ENCODE results near the gene CASP10. TPM values are rescaled to one million over a fixed set of nuclear protein-coding genes. Genes with fewer than 3 reads are reported as not detected.
"Not testable (repeated sequence)": the region's sequence is repeated elsewhere in the genome, so short reads cannot be mapped to it uniquely, and the experiment has no call there.

Gene CASP10
- total RNA-seq, 1 donor from 2014 or later = 31.6 TPM

- TF ChIP-seq, protein P1, sequence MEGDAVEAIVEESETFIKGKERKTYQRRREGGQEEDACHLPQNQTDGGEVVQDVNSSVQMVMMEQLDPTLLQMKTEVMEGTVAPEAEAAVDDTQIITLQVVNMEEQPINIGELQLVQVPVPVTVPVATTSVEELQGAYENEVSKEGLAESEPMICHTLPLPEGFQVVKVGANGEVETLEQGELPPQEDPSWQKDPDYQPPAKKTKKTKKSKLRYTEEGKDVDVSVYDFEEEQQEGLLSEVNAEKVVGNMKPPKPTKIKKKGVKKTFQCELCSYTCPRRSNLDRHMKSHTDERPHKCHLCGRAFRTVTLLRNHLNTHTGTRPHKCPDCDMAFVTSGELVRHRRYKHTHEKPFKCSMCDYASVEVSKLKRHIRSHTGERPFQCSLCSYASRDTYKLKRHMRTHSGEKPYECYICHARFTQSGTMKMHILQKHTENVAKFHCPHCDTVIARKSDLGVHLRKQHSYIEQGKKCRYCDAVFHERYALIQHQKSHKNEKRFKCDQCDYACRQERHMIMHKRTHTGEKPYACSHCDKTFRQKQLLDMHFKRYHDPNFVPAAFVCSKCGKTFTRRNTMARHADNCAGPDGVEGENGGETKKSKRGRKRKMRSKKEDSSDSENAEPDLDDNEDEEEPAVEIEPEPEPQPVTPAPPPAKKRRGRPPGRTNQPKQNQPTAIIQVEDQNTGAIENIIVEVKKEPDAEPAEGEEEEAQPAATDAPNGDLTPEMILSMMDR (IDR thresholded peaks at IDR 0.05) = no peak
Measured at GRCh38 chr2:201180010-201180409, 2.9 kb upstream of the CASP10 start.

GRCh38 chr2:201183365-201183727 lies 405 bp downstream of the CASP10 start:
- Histone ChIP-seq H3K4me1 (peaks cover 27% of the 10 kb centered on the region), H3K36me3 (peaks cover 10% of the 10 kb centered on the region), H3K9me3 (no peaks in the 10 kb centered on the region), H3K27me3 (no peaks in the 10 kb centered on the region), H3K4me3 (peak overlapping the region; percentile 67), H3K27ac (peak overlapping the region; percentile 78)
- TF ChIP-seq, protein P1 (IDR thresholded peaks at IDR 0.05) = no peak
- ATAC-seq (no peak), DNase-seq (no peak)
- intact Hi-C loops (cut with DNase I) = no loop called here

More at GRCh38 chr2:201180010-201180409, 2.9 kb upstream of the CASP10 start:
- ATAC-seq (peak; percentile 47), DNase-seq (no peak)
- H3K4me1 ChIP-seq = peaks cover 12% of the 10 kb centered on the region
- H3K36me3 ChIP-seq = no peaks in the 10 kb centered on the region
- intact Hi-C loops (cut with DNase I) = no loop called here
- no peaks in the 10 kb centered on the region for H3K9me3 ChIP-seq
- no peak overlapping the region for H3K27ac ChIP-seq
- H3K27me3 ChIP-seq = no peaks in the 10 kb centered on the region
- no peak overlapping the region for H3K4me3 ChIP-seq

DNA sequence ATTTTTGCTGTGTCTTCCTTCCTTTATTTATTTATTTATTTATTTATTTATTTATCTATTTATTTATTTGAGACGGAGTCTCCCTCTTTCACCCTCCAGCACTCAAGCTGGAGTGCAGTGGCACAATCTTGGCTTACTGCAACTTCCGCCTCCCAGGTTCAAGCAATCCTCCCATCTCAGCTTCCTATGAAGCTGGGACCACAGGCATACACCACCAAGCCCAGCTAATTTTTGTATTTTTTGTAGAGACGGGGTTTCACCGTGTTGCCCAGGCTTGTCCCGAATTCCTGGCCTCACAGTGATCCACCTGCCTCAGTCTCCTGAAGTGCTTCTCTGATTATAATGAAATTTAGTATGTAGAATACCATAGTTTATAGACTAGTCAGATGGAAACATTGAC lies 894 bp downstream of the CASP10 start:
- H3K4me1 ChIP-seq = peaks cover 27% of the 10 kb centered on the region
- H3K9me3 ChIP-seq; intact Hi-C loops (cut with DNase I); DNase-seq; H3K27me3 ChIP-seq: not testable (repeated sequence)
- peaks cover 14% of the 10 kb centered on the region for H3K36me3 ChIP-seq
- peak overlapping the region; percentile 78 for H3K27ac ChIP-seq
- peak; percentile 51 for ATAC-seq
- H3K4me3 ChIP-seq = peak overlapping the region; percentile 67

DNA sequence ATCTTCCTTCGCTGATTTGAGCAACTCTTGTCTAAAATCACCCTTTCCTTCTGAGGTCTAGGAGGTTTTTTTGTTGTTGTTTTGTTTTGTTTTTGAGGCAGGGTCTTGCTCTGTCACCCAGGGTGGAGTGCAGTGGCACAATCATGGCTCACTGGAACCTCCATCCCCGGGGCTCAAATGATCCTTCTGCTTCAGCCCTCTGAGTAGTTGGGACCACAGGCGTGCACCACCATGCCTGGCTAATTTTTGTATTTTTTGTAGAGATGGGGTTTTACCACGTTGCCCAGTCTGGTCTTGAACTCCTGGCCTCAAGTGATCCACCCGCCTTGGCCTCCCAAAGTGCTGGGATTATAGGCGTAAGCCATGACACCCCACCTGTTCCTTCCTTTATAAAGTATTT lies 1.3 kb downstream of the CASP10 start:
- intact Hi-C loops (cut with DNase I); H3K27me3 ChIP-seq; ATAC-seq; DNase-seq; H3K9me3 ChIP-seq: not testable (repeated sequence)
- peak overlapping the region; percentile 78 for H3K27ac ChIP-seq
- H3K4me3 ChIP-seq = peak overlapping the region; percentile 67
- H3K4me1 ChIP-seq = peaks cover 27% of the 10 kb centered on the region
- H3K36me3 ChIP-seq = peaks cover 18% of the 10 kb centered on the region

DNA sequence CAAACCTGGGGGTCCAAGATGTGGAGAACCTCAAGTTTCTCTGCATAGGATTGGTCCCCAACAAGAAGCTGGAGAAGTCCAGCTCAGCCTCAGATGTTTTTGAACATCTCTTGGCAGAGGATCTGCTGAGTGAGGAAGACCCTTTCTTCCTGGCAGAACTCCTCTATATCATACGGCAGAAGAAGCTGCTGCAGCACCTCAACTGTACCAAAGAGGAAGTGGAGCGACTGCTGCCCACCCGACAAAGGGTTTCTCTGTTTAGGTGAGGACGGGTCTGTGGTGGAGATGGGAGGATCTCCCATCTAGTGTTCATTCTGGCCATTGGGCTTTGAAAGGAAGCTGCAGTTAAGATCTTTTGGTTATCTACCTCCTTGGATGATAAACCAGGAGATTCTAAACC lies 2.9 kb downstream of the CASP10 start:
- DNase-seq = no peak
- H3K4me1 ChIP-seq = peaks cover 31% of the 10 kb centered on the region
- intact Hi-C loops (cut with DNase I) = no loop called here
- H3K27me3 ChIP-seq = no peaks in the 10 kb centered on the region
- H3K4me3 ChIP-seq = peak overlapping the region; percentile 67
- H3K36me3 ChIP-seq = peaks cover 30% of the 10 kb centered on the region
- no peaks in the 10 kb centered on the region for H3K9me3 ChIP-seq
- no peak for ATAC-seq
- TF ChIP-seq, protein P1 (IDR thresholded peaks at IDR 0.05) = no peak
- no peak overlapping the region for H3K27ac ChIP-seq

- Histone ChIP-seq H3K4me1 (peaks cover 41% of the 10 kb centered on the region), H3K27ac (no peak overlapping the region), H3K36me3 (peaks cover 30% of the 10 kb centered on the region), H3K4me3 (no peak overlapping the region), H3K9me3 (no peaks in the 10 kb centered on the region), H3K27me3 (no peaks in the 10 kb centered on the region)
- DNase-seq (no peak), ATAC-seq (no peak)
- intact Hi-C loops (cut with DNase I) = no loop called here
- TF ChIP-seq, protein P1 (IDR thresholded peaks at IDR 0.05) = no peak
Measured at GRCh38 chr2:201186982-201187381, 4.0 kb downstream of the CASP10 start.

- no peaks in the 10 kb centered on the region for H3K27me3 ChIP-seq
- intact Hi-C loops (cut with DNase I) = no loop called here
- no peak overlapping the region for H3K4me3 ChIP-seq
- H3K36me3 ChIP-seq = peaks cover 37% of the 10 kb centered on the region
- no peak overlapping the region for H3K27ac ChIP-seq
- peaks cover 43% of the 10 kb centered on the region for H3K4me1 ChIP-seq
- H3K9me3 ChIP-seq = no peaks in the 10 kb centered on the region
- TF ChIP-seq, protein P1 (IDR thresholded peaks at IDR 0.05) = no peak
- DNase-seq = no peak
- ATAC-seq = no peak
Measured at GRCh38 chr2:201188449-201188848, 5.5 kb downstream of the CASP10 start.
